ENCODE results near the gene GID8. TPM values are rescaled to one million over a fixed set of nuclear protein-coding genes. Genes with fewer than 3 reads are reported as not detected.

Gene GID8
- total RNA-seq, 1 experiment from 2014 or later = 37.2 TPM

- POLR2A ChIA-PET (ENCODE audit: unreplicated experiment) = interaction anchor here (0.7 kb wide), 2 partner anchors 9 to 337 kb away, joined by 3 to 4 read pairs; no protein-coding TSS in a partner anchor
- Histone ChIP-seq H3K9ac (ENCODE audit: low read length) (peak overlapping the region; percentile 98), H3F3A (ENCODE audit: low read length, unreplicated experiment) (no peaks in the 10 kb centered on the region), H3K9me3 (ENCODE audit: low read length) (no peaks in the 10 kb centered on the region), H3K36me3 (ENCODE audit: low read depth, low read length) (0 out of 2 replicates have a peak, but pooled peaks cover 6% of the 10 kb centered on the region), H3K27ac (ENCODE audit: low read length) (peak overlapping the region; percentile 29; the same call in 1 of the 2 replicates), H3K79me2 (ENCODE audit: low read length) (peaks cover 98% of the 10 kb centered on the region), H3K4me1 (ENCODE audit: insufficient read depth, low read length) (peaks cover 27% of the 10 kb centered on the region), H3K4me3 (ENCODE audit: low read length) (peak overlapping the region; percentile 80), H4K20me1 (ENCODE audit: low read length) (peaks cover 61% of the 10 kb centered on the region), H3K9me2 (replicated peaks; ENCODE audit: low read length) (no peaks in the 10 kb centered on the region), H3K27me3 (ENCODE audit: low read length) (no peaks in the 10 kb centered on the region), H3K4me2 (ENCODE audit: low read length) (peak overlapping the region; percentile 84), H2AFZ (ENCODE audit: low read length) (no peak overlapping the region)
- intact Hi-C loops (cut with micrococcal nuclease) = loop anchor here (5.0 to 10.0 kb wide), 2 partner anchors 102 to 605 kb away; no protein-coding TSS in a partner anchor
- CTCF ChIA-PET = no interaction called here
- DNase-seq = no peak
- no TSS peak for BruUV-seq (replicated peaks)
- no peak for ATAC-seq
- TF ChIP-seq, protein P1, sequence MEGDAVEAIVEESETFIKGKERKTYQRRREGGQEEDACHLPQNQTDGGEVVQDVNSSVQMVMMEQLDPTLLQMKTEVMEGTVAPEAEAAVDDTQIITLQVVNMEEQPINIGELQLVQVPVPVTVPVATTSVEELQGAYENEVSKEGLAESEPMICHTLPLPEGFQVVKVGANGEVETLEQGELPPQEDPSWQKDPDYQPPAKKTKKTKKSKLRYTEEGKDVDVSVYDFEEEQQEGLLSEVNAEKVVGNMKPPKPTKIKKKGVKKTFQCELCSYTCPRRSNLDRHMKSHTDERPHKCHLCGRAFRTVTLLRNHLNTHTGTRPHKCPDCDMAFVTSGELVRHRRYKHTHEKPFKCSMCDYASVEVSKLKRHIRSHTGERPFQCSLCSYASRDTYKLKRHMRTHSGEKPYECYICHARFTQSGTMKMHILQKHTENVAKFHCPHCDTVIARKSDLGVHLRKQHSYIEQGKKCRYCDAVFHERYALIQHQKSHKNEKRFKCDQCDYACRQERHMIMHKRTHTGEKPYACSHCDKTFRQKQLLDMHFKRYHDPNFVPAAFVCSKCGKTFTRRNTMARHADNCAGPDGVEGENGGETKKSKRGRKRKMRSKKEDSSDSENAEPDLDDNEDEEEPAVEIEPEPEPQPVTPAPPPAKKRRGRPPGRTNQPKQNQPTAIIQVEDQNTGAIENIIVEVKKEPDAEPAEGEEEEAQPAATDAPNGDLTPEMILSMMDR (conservative IDR thresholded peaks at IDR 0.05; ENCODE audit: low read depth, low read length) = no peak
- TF ChIP-seq EZH2phosphoT487 (IDR thresholded peaks at IDR 0.05; ENCODE audit: borderline replicate concordance, low read length) = no peak
- no peak for TF ChIP-seq EZH2 (IDR thresholded peaks at IDR 0.05; ENCODE audit: low read length, unreplicated experiment)
Measured at GRCh38 chr20:62927128-62927705, 10.7 kb upstream of the GID8 start.

- H3K9me2 ChIP-seq (replicated peaks; ENCODE audit: low read length) = no peaks in the 10 kb centered on the region
- H3K27me3 ChIP-seq (ENCODE audit: low read length) = no peaks in the 10 kb centered on the region
- CTCF ChIA-PET = no interaction called here
- TF ChIP-seq, protein P1 (conservative IDR thresholded peaks at IDR 0.05; ENCODE audit: low read depth, low read length) = no peak
- TF ChIP-seq EZH2 (IDR thresholded peaks at IDR 0.05; ENCODE audit: low read length, unreplicated experiment) (no peak), EZH2phosphoT487 (IDR thresholded peaks at IDR 0.05; ENCODE audit: borderline replicate concordance, low read length) (no peak)
- no peak overlapping the region for H3K27ac ChIP-seq (ENCODE audit: low read length)
- H3K4me1 ChIP-seq (ENCODE audit: insufficient read depth, low read length) = peaks cover 25% of the 10 kb centered on the region
- no peak overlapping the region; the same call in 1 of the 2 replicates for H3K9ac ChIP-seq (ENCODE audit: low read length)
- peaks cover 12% of the 10 kb centered on the region; the same call in 1 of the 2 replicates for H3K36me3 ChIP-seq (ENCODE audit: low read depth, low read length)
- H4K20me1 ChIP-seq (ENCODE audit: low read length) = peaks cover 57% of the 10 kb centered on the region
- no peaks in the 10 kb centered on the region for H3F3A ChIP-seq (ENCODE audit: low read length, unreplicated experiment)
- peaks cover 98% of the 10 kb centered on the region for H3K79me2 ChIP-seq (ENCODE audit: low read length)
- DNase-seq (no peak), ATAC-seq (no peak)
- peak overlapping the region; percentile 76 for H3K4me2 ChIP-seq (ENCODE audit: low read length)
- no peaks in the 10 kb centered on the region for H3K9me3 ChIP-seq (ENCODE audit: low read length)
- POLR2A ChIA-PET (ENCODE audit: unreplicated experiment) = no interaction called here
- peak overlapping the region; percentile 46; the same call in 1 of the 2 replicates for H3K4me3 ChIP-seq (ENCODE audit: low read length)
- no peak overlapping the region for H2AFZ ChIP-seq (ENCODE audit: low read length)
- intact Hi-C loops (cut with micrococcal nuclease) = loop anchor here (5.0 to 10.0 kb wide), 2 partner anchors 104 to 604 kb away; no protein-coding TSS in a partner anchor
- BruUV-seq (replicated peaks) = no TSS peak
Measured at GRCh38 chr20:62928246-62928939, 9.6 kb upstream of the GID8 start.
